ENCODE results near the gene ALDH8A1.

ALDH8A1 gene

GRCh38 chr6:134937426-134937825 is 12.5 kb downstream of the ALDH8A1 start:
- no peak overlapping the region for H3K27ac ChIP-seq
- DNase-seq = no peak
- H3K27me3 ChIP-seq (replicated peaks) = no peaks in the 10 kb centered on the region
- H3K36me3 ChIP-seq (replicated peaks) = no peaks in the 10 kb centered on the region
- H3K4me3 ChIP-seq (ENCODE audit: low read depth, low read length) = no peak overlapping the region
- in situ Hi-C loops (cut with HindIII; ENCODE audit: low pct_ligation_motif_present, low sequenced_read_pairs) = no loop called here
- no peak for TF ChIP-seq CTCF (IDR thresholded peaks at IDR 0.05; ENCODE audit: low read depth, low read length, missing control alignments)

- TF ChIP-seq CTCF (IDR thresholded peaks at IDR 0.05; ENCODE audit: low read depth, low read length, missing control alignments) = no peak
- Histone ChIP-seq H3K36me3 (replicated peaks) (no peaks in the 10 kb centered on the region), H3K27me3 (replicated peaks) (no peaks in the 10 kb centered on the region), H3K4me3 (ENCODE audit: low read depth, low read length) (no peak overlapping the region), H3K27ac (no peak overlapping the region)
- in situ Hi-C loops (cut with HindIII; ENCODE audit: low pct_ligation_motif_present, low sequenced_read_pairs) = no loop called here
- DNase-seq = no peak
Observed at GRCh38 chr6:134936931-134937330, 13.0 kb downstream of the ALDH8A1 start.

GRCh38 chr6:134936476-134936875 is 13.4 kb downstream of the ALDH8A1 start:
- in situ Hi-C loops (cut with HindIII; ENCODE audit: low pct_ligation_motif_present, low sequenced_read_pairs) = no loop called here
- no peak for TF ChIP-seq CTCF (IDR thresholded peaks at IDR 0.05; ENCODE audit: low read depth, low read length, missing control alignments)
- DNase-seq = no peak
- Histone ChIP-seq H3K36me3 (replicated peaks) (no peaks in the 10 kb centered on the region), H3K27ac (no peak overlapping the region), H3K4me3 (ENCODE audit: low read depth, low read length) (no peak overlapping the region), H3K27me3 (replicated peaks) (no peaks in the 10 kb centered on the region)

GRCh38 chr6:134934793-134935485 is 15.0 kb downstream of the ALDH8A1 start:
- Histone ChIP-seq H3K27me3 (replicated peaks) (no peaks in the 10 kb centered on the region), H3K36me3 (replicated peaks) (no peaks in the 10 kb centered on the region), H3K4me3 (ENCODE audit: low read depth, low read length) (no peak overlapping the region), H3K27ac (no peak overlapping the region)
- in situ Hi-C loops (cut with HindIII; ENCODE audit: low pct_ligation_motif_present, low sequenced_read_pairs) = no loop called here
- no peak for TF ChIP-seq CTCF (IDR thresholded peaks at IDR 0.05; ENCODE audit: low read depth, low read length, missing control alignments)
- no peak for DNase-seq

- H3K27ac ChIP-seq = no peak overlapping the region
- DNase-seq = no peak
- no peak overlapping the region for H3K4me3 ChIP-seq (ENCODE audit: low read depth, low read length)
- in situ Hi-C loops (cut with HindIII; ENCODE audit: low pct_ligation_motif_present, low sequenced_read_pairs) = no loop called here
- no peaks in the 10 kb centered on the region for H3K27me3 ChIP-seq (replicated peaks)
- H3K36me3 ChIP-seq (replicated peaks) = no peaks in the 10 kb centered on the region
- no peak for TF ChIP-seq CTCF (IDR thresholded peaks at IDR 0.05; ENCODE audit: low read depth, low read length, missing control alignments)
Observed at GRCh38 chr6:134932535-134933470, 17.1 kb downstream of the ALDH8A1 start.
